Stimulated activated CD4-positive, alpha-beta T cell treated with anti-CD3 and anti-CD28 coated beads, Interleukin-1b, Interleukin-23, amount 100 ng/mL, for 4 hours (primary cell): Measurements from ENCODE around the gene GLE1.
"Not testable (repeated sequence)": the region's sequence is repeated elsewhere in the genome, so short reads cannot be mapped to it uniquely, and the experiment has no call there.

Source experiments
- DNase-seq, 2 donors: peaks; one replicate each; pipeline ENCODE4 v3.0.0-alpha.2; 2020; ENCODE audit warnings: low read depth in 2 of 2

The GLE1 gene

GRCh38 chr9:128551657-128552152 is 47.2 kb downstream of the GLE1 start:
- no peak for DNase-seq

- DNase-seq: peak; percentile 89 to 94
Measured at GRCh38 chr9:128552153-128552743, 47.7 kb downstream of the GLE1 start, which contains the start of gene SPTAN1. Gene SPTAN1, plus strand, starts transcription at chr9:128552587. Its CDS starts 14,154 bp downstream, at chr9:128566741.

GRCh38 chr9:128552744-128553440 is 48.4 kb downstream of the GLE1 start:
- peak in 1 of 2 donors; percentile 25 for DNase-seq

GRCh38 chr9:128553728-128554127 is 49.2 kb downstream of the GLE1 start:
- DNase-seq: no peak

- peak in 1 of 2 donors; percentile 5 for DNase-seq
Measured at GRCh38 chr9:128554155-128554862, 49.8 kb downstream of the GLE1 start.

- DNase-seq: no peak
Measured at GRCh38 chr9:128555180-128555721, 50.7 kb downstream of the GLE1 start.

- DNase-seq: no peak
Measured at GRCh38 chr9:128556276-128556675, 51.8 kb downstream of the GLE1 start.

GRCh38 chr9:128556926-128557634 is 52.6 kb downstream of the GLE1 start:
- no peak for DNase-seq

- no peak for DNase-seq
Measured at GRCh38 chr9:128558431-128559310, 54.2 kb downstream of the GLE1 start.

- no peak for DNase-seq
Measured at GRCh38 chr9:128565578-128565977, 61.1 kb downstream of the GLE1 start.

- no peak for DNase-seq
Measured at GRCh38 chr9:128568470-128569078, 64.1 kb downstream of the GLE1 start.

GRCh38 chr9:128575469-128575868 is 71.0 kb downstream of the GLE1 start:
- DNase-seq: no peak

GRCh38 chr9:128575916-128576315 is 71.4 kb downstream of the GLE1 start:
- no peak for DNase-seq

GRCh38 chr9:128577206-128577605 is 72.7 kb downstream of the GLE1 start:
- no peak for DNase-seq

GRCh38 chr9:128579194-128579593 is 74.7 kb downstream of the GLE1 start:
- no peak for DNase-seq

- no peak for DNase-seq
Measured at GRCh38 chr9:128580731-128581130, 76.2 kb downstream of the GLE1 start.

- not testable (repeated sequence) for DNase-seq
Measured at GRCh38 chr9:128585155-128585554, 80.6 kb downstream of the GLE1 start.

GRCh38 chr9:128586934-128587333 is 82.4 kb downstream of the GLE1 start:
- DNase-seq: not testable (repeated sequence)

- peak in 1 of 2 donors; percentile 28 for DNase-seq
Measured at GRCh38 chr9:128587453-128587852, 82.9 kb downstream of the GLE1 start.

- no peak for DNase-seq
Measured at GRCh38 chr9:128588581-128589233, 84.2 kb downstream of the GLE1 start.
